Liver (tissue), 9 donors: ENCODE measurements around the gene KSR1. TPM values are rescaled to one million over a fixed set of nuclear protein-coding genes. Genes with fewer than 3 reads are reported as not detected.
"Not testable (repeated sequence)": the region's sequence is repeated elsewhere in the genome, so short reads cannot be mapped to it uniquely, and the experiment has no call there.

Experiments
- DNase-seq: peaks from one replicate; pipeline ENCODE4 v3.0.0-alpha.2; 2017; ENCODE audit warnings: low spot score
- H3K27ac ChIP-seq, 2 donors: one replicate each; pipeline ENCODE4 v1.7.0; 2013; ENCODE audit warnings: inconsistent platforms in 2 of 2, low read length in 2 of 2, control low read depth in 1 of 2, low read depth in 1 of 2, mild to moderate bottlenecking in 1 of 2
- H3K27me3 ChIP-seq, 4 donors: one replicate each; pipeline versions ENCODE4 v1.6.1 to v1.7.0; 2013; ENCODE audit warnings: low read length in 3 of 4, inconsistent platforms in 1 of 4, mild to moderate bottlenecking in 1 of 4, moderate library complexity in 1 of 4; ENCODE audit not compliant: control insufficient read depth in 4 of 4, insufficient read depth in 4 of 4
- H3K36me3 ChIP-seq, 4 donors: one replicate each; pipeline versions ENCODE4 v1.6.1 to v1.7.0; 2013; ENCODE audit warnings: low read length in 3 of 4, mild to moderate bottlenecking in 3 of 4, low read depth in 1 of 4, moderate library complexity in 1 of 4; ENCODE audit not compliant: control insufficient read depth in 4 of 4, insufficient read depth in 3 of 4
- H3K4me1 ChIP-seq, 4 donors: one replicate each; pipeline versions ENCODE4 v1.6.1 to v1.7.0; 2013; ENCODE audit warnings: low read length in 3 of 4, mild to moderate bottlenecking in 3 of 4, moderate library complexity in 1 of 4; ENCODE audit not compliant: control insufficient read depth in 4 of 4, insufficient read depth in 4 of 4
- H3K4me3 ChIP-seq, 3 donors: one replicate each; pipeline versions ENCODE4 v1.6.1 to v1.7.0; 2013; ENCODE audit warnings: low read length in 3 of 3, control low read depth in 1 of 3, low read depth in 1 of 3, mild to moderate bottlenecking in 1 of 3
- H3K9ac ChIP-seq, 2 donors: one replicate each; pipeline ENCODE4 v1.7.0; 2013; ENCODE audit warnings: low read length in 2 of 2, mild to moderate bottlenecking in 2 of 2, moderate library complexity in 2 of 2, control low read depth in 1 of 2, low read depth in 1 of 2
- H3K9me3 ChIP-seq, 4 donors: one replicate each; pipeline versions ENCODE4 v1.6.1 to v1.7.0; 2013; ENCODE audit warnings: low read length in 3 of 4; ENCODE audit not compliant: control insufficient read depth in 4 of 4
- EGR1 ChIP-seq, 2 donors: IDR thresholded peaks; 2 replicates each; pipeline ENCODE4 v1.6.1; 2016 to 2018; ENCODE audit warnings: antibody characterized with exemption in 2 of 2, low read depth in 2 of 2
- FOXA1 ChIP-seq: IDR thresholded peaks from 2 replicates; pipeline ENCODE4 v1.6.1; 2016; ENCODE audit warnings: antibody characterized with exemption
- GABPA ChIP-seq, 2 donors: IDR thresholded peaks in 1 of 2; conservative IDR thresholded peaks in 1 of 2; 2 replicates each; pipeline ENCODE4 v1.6.1; 2016; ENCODE audit warnings: antibody characterized with exemption in 2 of 2, mild to moderate bottlenecking in 1 of 2, moderate library complexity in 1 of 2
- HNF4A ChIP-seq, 2 donors: conservative IDR thresholded peaks; 2 replicates each; pipeline ENCODE4 v1.6.1; 2016; ENCODE audit warnings: antibody characterized with exemption in 2 of 2, mild to moderate bottlenecking in 2 of 2
- JUND ChIP-seq, 2 donors: IDR thresholded peaks; 2 replicates each; pipeline ENCODE4 v1.6.1; 2016; ENCODE audit warnings: antibody characterized with exemption in 2 of 2
- NR2F2 ChIP-seq: IDR thresholded peaks from 2 replicates; pipeline ENCODE4 v1.6.1; 2016; ENCODE audit warnings: antibody characterized with exemption
- TAF1 ChIP-seq: conservative IDR thresholded peaks from 2 replicates; pipeline ENCODE4 v1.6.1; 2016; ENCODE audit warnings: antibody characterized with exemption, mild to moderate bottlenecking
- WGBS: extraction: QIAGEN DNeasy Blood & Tissue Kit; methylation state at CpG from one replicate; pipeline ENCODE4 v1.1.7; 2013; 5-methylcytosine and 5-hydroxymethylcytosine counted together
- polyA plus RNA-seq, 2 donors: library from polyadenylated mRNA; stranded (reverse) in 1 of 2; unstranded in 1 of 2; fragments of 200-250 nt in 1 of 2; fragments of >200 nt in 1 of 2; fragmentation: Nextera tagmentation in 1 of 2; extraction: Ambion mirVana in 1 of 2; gene quantifications; one replicate each; pipeline versions ENCODE4 v1.2.1 to v1.2.3, GENCODE V29; 2013 to 2015
- total RNA-seq, 2 donors: library from RNA; depleted of rRNA; stranded (reverse); fragments of >200 nt; gene quantifications; one replicate each; pipeline ENCODE4 v1.2.3, GENCODE V29; 2014
- TF ChIP-seq, protein P1 (sequence below): IDR thresholded peaks from 2 replicates; pipeline ENCODE4 v1.6.1; 2016; ENCODE audit warnings: antibody characterized with exemption, mild to moderate bottlenecking
- donor health status: healthy.
- donor health status: healthy.
- donor health status: healthy.
- donor health status: healthy.
- donor health status: healthy.

KSR1 gene
- total and polyA plus RNA-seq, 4 donors = 1.2 to 9.0 (median 4.1) TPM

DNA sequence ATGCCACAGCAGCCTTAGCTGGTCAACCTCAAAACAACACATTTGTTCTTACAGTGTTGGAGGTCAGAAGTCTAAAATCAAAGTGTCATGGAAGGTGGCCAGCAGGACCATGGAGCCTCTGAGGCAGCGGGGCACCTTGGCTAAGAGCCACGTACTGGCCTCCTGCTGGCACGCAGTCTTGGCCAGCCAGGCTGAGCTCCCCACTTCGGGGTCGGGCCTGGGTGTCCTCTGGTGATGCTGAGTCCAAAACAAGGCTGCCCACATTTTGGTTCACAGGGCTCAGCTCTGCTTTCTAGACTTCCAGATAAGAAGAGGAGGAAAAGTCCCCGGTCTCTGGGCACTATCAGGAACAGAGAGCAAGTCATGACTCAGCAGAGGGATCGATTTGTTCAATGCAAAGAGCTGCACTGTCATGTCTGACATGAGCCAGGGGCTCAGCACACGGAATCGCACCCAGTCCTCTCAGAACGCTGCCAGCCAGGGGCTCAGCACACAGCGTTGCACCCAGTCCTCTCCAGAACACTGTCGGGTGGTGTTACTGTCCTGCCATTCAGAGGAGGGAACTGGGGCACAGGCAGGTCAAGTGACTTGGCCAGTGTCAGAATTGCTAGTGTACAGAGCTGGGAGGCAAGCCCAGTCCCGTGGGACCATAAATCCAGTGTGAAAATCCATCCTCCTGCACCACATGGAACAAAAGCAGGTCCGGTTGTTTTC is 177.2 kb downstream of the KSR1 start (continued):
- TF ChIP-seq GABPA (IDR thresholded peaks at IDR 0.05 in 1 of 2, conservative IDR thresholded peaks at IDR 0.05 in 1 of 2) = no peak

DNA sequence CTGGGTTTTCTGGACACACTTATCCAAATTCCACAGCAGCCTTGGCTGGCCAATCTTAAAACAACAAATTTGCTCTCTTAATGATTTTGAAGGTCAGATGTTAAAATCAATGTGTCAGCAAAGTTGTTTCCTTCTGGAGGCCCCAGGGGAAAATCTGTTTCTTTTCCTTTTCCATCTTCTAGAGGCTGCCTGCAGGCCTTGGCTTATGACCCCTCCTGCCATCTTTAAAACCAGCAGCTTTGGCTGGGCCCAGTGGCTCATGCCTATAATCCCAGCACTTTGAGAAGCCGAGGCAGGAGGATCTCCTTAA is 177.7 kb downstream of the KSR1 start:
- WGBS = 97% methylated on average over 1 of the region's 1 CpG
- no peak for DNase-seq
- no peak overlapping the region for H3K9ac ChIP-seq

DNA sequence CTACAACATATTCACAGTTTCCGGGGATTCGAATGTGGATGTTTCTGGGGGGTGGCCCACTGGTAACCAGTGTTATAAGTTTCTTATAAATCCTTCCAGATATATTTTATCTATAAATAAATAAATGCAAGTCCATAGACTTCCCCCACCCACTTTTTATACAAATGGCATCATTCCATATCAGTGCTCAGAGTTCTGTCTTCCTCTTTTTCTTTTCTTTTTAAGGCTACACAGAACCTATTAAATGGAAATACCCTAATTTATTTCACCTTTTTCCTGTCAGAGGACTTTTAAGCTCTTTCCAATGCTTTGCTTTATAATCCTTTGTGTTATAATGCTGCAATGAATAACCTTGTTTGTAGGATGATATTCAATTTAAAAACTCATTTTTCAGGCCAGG is 178.5 kb downstream of the KSR1 start:
- no peak for DNase-seq
- Histone ChIP-seq H3K9ac (no peak overlapping the region), H3K27me3 (no peaks in the 10 kb centered on the region), H3K4me1 (peaks cover 0 to 7% (median 0%) of the 10 kb centered on the region in 4 donors), H3K36me3 (no peaks in the 10 kb centered on the region), H3K4me3 (no peak overlapping the region), H3K27ac (no peak overlapping the region), H3K9me3 (no peaks in the 10 kb centered on the region)
- 92% methylated on average over 2 of the region's 2 CpGs for WGBS
- TF ChIP-seq EGR1 (IDR thresholded peaks at IDR 0.05; ENCODE audit: low read depth in 2 of 2) = no peak

More for the DNA sequence above, 177.7 kb downstream of the KSR1 start:
- no peaks in the 10 kb centered on the region for H3K36me3 ChIP-seq
- H3K9me3 ChIP-seq = no peaks in the 10 kb centered on the region
- H3K4me3 ChIP-seq = no peak overlapping the region
- H3K27ac ChIP-seq = no peak overlapping the region
- TF ChIP-seq NR2F2 (peak; percentile 14), HNF4A (conservative IDR thresholded peaks at IDR 0.05) (no peak)
- peaks cover 0 to 7% (median 0%) of the 10 kb centered on the region in 4 donors for H3K4me1 ChIP-seq
- H3K27me3 ChIP-seq = no peaks in the 10 kb centered on the region

DNA sequence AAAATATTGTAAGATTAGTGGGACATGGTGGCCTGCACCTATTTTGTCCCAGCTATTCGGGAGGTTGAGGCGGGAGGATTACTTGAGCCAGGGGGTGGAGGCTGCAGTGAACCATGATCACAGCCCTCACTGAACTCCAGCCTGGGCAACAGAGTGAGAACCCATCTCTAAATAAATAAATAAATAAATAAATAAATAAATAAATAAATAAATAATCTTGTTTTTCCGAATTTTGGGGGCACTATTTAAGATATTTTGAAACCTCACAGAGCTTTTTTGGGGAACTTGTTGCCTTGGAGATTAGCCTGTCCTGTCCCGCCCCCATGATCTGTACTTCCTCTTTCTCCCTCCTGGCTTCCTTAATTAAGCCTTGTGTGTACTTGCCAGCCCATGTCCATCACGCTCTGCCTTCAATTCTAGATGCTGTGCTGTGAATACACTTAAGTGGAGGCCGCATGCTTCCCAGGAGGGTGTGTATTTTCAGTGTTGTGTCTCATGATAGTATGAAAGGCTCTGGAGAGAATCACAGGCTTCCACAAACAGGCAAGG is 179.1 kb downstream of the KSR1 start:
- no peaks in the 10 kb centered on the region for H3K27me3 ChIP-seq
- 76% methylated on average over 6 of the region's 6 CpGs for WGBS
- H3K9ac ChIP-seq = no peak overlapping the region
- TF ChIP-seq NR2F2 (no peak), JUND (IDR thresholded peaks at IDR 0.05) (no peak), HNF4A (conservative IDR thresholded peaks at IDR 0.05) (no peak), FOXA1 (no peak), TAF1 (no peak)
- TF ChIP-seq, protein P1, sequence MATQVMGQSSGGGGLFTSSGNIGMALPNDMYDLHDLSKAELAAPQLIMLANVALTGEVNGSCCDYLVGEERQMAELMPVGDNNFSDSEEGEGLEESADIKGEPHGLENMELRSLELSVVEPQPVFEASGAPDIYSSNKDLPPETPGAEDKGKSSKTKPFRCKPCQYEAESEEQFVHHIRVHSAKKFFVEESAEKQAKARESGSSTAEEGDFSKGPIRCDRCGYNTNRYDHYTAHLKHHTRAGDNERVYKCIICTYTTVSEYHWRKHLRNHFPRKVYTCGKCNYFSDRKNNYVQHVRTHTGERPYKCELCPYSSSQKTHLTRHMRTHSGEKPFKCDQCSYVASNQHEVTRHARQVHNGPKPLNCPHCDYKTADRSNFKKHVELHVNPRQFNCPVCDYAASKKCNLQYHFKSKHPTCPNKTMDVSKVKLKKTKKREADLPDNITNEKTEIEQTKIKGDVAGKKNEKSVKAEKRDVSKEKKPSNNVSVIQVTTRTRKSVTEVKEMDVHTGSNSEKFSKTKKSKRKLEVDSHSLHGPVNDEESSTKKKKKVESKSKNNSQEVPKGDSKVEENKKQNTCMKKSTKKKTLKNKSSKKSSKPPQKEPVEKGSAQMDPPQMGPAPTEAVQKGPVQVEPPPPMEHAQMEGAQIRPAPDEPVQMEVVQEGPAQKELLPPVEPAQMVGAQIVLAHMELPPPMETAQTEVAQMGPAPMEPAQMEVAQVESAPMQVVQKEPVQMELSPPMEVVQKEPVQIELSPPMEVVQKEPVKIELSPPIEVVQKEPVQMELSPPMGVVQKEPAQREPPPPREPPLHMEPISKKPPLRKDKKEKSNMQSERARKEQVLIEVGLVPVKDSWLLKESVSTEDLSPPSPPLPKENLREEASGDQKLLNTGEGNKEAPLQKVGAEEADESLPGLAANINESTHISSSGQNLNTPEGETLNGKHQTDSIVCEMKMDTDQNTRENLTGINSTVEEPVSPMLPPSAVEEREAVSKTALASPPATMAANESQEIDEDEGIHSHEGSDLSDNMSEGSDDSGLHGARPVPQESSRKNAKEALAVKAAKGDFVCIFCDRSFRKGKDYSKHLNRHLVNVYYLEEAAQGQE = no peak
- H3K9me3 ChIP-seq = no peaks in the 10 kb centered on the region
- DNase-seq = no peak
- no peaks in the 10 kb centered on the region for H3K36me3 ChIP-seq
- H3K4me3 ChIP-seq = no peak overlapping the region
- H3K27ac ChIP-seq = no peak overlapping the region
- peaks cover 0 to 7% (median 0%) of the 10 kb centered on the region in 4 donors for H3K4me1 ChIP-seq

DNA sequence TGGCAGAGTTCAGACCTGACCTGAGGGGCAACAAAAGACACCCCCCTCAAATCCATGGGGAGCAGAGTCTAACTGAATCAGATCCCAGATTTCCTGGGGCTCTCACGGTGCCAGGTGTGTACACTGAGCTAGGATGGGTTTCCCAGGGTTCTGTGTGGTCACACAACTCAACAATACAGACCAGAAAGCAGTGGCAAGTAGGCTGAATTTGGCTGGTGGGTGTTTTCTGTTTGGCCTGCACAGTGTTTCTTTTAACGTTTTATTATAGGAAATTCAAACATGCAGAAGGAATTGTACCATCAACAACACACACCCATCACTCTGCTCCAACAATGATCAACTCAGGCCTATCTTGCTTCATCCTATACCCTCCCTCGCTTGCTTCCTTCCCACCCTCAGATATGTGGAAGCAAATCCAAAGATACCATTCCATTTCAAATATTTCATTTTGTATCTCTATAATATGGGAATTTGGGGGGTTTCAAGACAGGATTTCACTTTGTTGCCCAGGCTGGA is 179.8 kb downstream of the KSR1 start:
- DNase-seq, H3K4me3 ChIP-seq, H3K36me3 ChIP-seq, H3K27ac ChIP-seq, H3K9ac ChIP-seq, H3K9me3 ChIP-seq, H3K4me1 ChIP-seq, H3K27me3 ChIP-seq: not testable (repeated sequence)
- WGBS = 69% methylated on average over 3 of the region's 3 CpGs

DNA sequence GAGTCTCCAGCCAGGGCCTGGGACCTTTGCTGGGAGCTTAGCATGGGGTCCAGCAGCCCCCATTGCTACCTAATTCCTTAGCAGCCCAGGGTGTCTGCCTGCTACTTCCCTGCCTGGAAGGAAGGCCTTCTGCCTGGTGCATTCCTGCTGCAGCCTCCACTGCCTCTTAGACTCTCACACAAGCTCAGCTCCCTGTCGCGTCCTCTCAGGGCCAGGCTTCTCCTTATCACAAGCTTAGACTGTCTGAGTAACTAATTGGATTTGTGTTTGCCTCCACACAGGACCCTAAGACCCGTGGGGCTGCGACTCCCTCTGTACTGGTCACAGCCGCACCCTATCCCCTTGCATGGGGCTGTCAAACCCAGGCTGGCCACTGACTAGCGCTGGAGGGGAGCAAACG is 181.6 kb downstream of the KSR1 start:
- DNase-seq, H3K4me1 ChIP-seq, H3K27me3 ChIP-seq, H3K9ac ChIP-seq, H3K36me3 ChIP-seq, H3K4me3 ChIP-seq, H3K27ac ChIP-seq, H3K9me3 ChIP-seq: not testable (repeated sequence)
- 94% methylated on average over 7 of the region's 7 CpGs for WGBS

DNA sequence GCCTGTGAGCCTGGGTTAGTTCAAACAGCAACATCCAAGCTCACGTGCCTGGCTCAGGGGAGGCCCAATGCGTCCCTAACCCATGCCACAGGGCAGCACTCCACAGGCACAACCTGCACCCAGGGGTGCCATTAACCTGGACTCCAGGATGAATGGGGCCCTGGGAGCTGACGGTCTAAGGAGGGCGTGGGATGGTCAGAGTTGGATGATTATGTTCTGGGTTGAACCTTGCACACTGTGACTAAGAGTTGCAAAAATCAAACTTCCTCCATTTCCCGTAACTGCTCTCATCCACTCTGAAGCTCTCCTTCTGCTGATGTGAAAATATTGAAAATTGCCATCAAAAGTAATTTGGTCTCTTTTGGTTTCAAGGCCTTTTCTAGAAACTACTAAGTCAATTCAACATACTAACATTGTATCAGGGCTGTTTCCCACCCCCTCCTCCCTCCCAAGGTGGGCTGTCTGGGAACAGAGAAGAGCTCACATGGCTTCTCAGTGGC is 182.2 kb downstream of the KSR1 start:
- WGBS = 83% methylated on average over 1 of the region's 5 CpGs
- not testable (repeated sequence) for H3K36me3 ChIP-seq, H3K4me1 ChIP-seq, H3K9ac ChIP-seq, H3K4me3 ChIP-seq, H3K9me3 ChIP-seq, DNase-seq, H3K27me3 ChIP-seq, H3K27ac ChIP-seq
